Measurements from ENCODE around the gene LCN10. TPM values are rescaled to one million over a fixed set of nuclear protein-coding genes. Genes with fewer than 3 reads are reported as not detected.
"Not testable (repeated sequence)": the region's sequence is repeated elsewhere in the genome, so short reads cannot be mapped to it uniquely, and the experiment has no call there.

LCN10 gene
- total RNA-seq, 2 donors from 2014 or later, result 0.91 to 1.1 TPM

- no peaks in the 10 kb centered on the region for H3K4me1 Mint-ChIP-seq
- Histone ChIP-seq H3K36me3 (ENCODE audit: control insufficient read depth, insufficient read depth, low read length) (no peaks in the 10 kb centered on the region), H3K27me3 (ENCODE audit: control insufficient read depth, insufficient read depth, low read length, poor library complexity, severe bottlenecking) (no peaks in the 10 kb centered on the region), H3K9ac (ENCODE audit: extremely low read depth, low read length, poor library complexity, severe bottlenecking) (no peak overlapping the region), H3K9me3 (ENCODE audit: control insufficient read depth, low read length) (peaks cover 19% of the 10 kb centered on the region), H3K27ac (ENCODE audit: low read depth, low read length) (no peak overlapping the region), H3K4me1 (ENCODE audit: control insufficient read depth, insufficient read depth, low read length) (no peaks in the 10 kb centered on the region), H3K4me3 (ENCODE audit: low read length) (no peak overlapping the region)
- whole genome bisulfite sequencing, 2 experiments (ENCODE audit: insufficient coverage in 1 of 2, insufficient read length in 1 of 2), result 94 to 100% methylated on average over 1 to 3 of the region's 3 CpGs
- peaks cover 14% of the 10 kb centered on the region for H3K27me3 Mint-ChIP-seq (ENCODE audit: insufficient read depth)
- no peak for DNase-seq
- no peaks in the 10 kb centered on the region for H3K36me3 Mint-ChIP-seq (ENCODE audit: low read depth)
- H3K4me3 Mint-ChIP-seq, result no peak overlapping the region
- no peak for TF ChIP-seq CTCF (conservative IDR thresholded peaks at IDR 0.05)
- H3K27ac Mint-ChIP-seq, result peak overlapping the region; percentile 13
- H3K9me3 Mint-ChIP-seq, result peaks cover 21% of the 10 kb centered on the region
These were observed 29.2 kb upstream of the LCN10 start for GRCh38 chr9:136771907-136772415.

DNA sequence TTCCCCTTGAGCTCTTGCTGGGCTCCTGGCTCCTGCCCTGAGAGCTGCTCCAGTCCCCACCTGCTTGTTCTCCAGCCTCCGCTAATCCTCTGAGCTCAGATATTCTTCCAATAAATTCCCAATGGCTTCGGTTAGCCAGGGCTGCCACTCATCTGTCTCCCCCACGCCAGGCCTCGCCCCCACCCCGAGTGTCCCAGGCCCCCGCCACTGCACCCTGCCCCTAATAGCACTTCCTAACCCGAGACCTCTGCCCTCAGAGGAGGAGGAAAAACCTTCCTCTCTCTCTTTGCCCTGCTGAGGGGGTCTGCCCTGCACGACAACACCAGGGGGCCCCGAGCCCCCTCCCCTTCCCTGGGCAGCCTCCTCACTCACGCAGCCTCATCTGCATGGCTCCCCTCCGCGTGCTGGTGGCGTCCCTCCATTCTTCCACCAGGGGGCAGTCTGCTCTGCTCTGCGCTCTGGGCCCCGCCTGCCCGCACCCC, 27.0 kb upstream of the LCN10 start:
- no peak overlapping the region for H3K4me3 ChIP-seq (ENCODE audit: low read length)
- no peak overlapping the region for H3K27ac Mint-ChIP-seq
- H3K36me3 Mint-ChIP-seq (ENCODE audit: low read depth), result no peaks in the 10 kb centered on the region
- peak; percentile 92 for DNase-seq
- H3K9me3 ChIP-seq (ENCODE audit: control insufficient read depth, low read length), result peaks cover 18% of the 10 kb centered on the region
- H3K4me1 ChIP-seq (ENCODE audit: control insufficient read depth, insufficient read depth, low read length), result no peaks in the 10 kb centered on the region
- H3K27ac ChIP-seq (ENCODE audit: low read depth, low read length), result no peak overlapping the region
- H3K36me3 ChIP-seq (ENCODE audit: control insufficient read depth, insufficient read depth, low read length), result no peaks in the 10 kb centered on the region
- H3K4me3 Mint-ChIP-seq, result peak overlapping the region; percentile 49
- peaks cover 26% of the 10 kb centered on the region for H3K9me3 Mint-ChIP-seq
- H3K27me3 Mint-ChIP-seq (ENCODE audit: insufficient read depth), result peaks cover 9% of the 10 kb centered on the region
- no peaks in the 10 kb centered on the region for H3K27me3 ChIP-seq (ENCODE audit: control insufficient read depth, insufficient read depth, low read length, poor library complexity, severe bottlenecking)
- 27 to 30% methylated on average over 5 to 11 of the region's 16 CpGs for WGBS, 2 experiments (ENCODE audit: insufficient coverage in 1 of 2, insufficient read length in 1 of 2)
- TF ChIP-seq CTCF (conservative IDR thresholded peaks at IDR 0.05), result peak; percentile 71
- no peaks in the 10 kb centered on the region for H3K4me1 Mint-ChIP-seq
- H3K9ac ChIP-seq (ENCODE audit: extremely low read depth, low read length, poor library complexity, severe bottlenecking), result no peak overlapping the region

- H3K27ac Mint-ChIP-seq; H3K27me3 ChIP-seq (ENCODE audit: control insufficient read depth, insufficient read depth, low read length, poor library complexity, severe bottlenecking); H3K36me3 Mint-ChIP-seq (ENCODE audit: low read depth); H3K9me3 ChIP-seq (ENCODE audit: control insufficient read depth, low read length); H3K4me3 ChIP-seq (ENCODE audit: low read length); H3K27me3 Mint-ChIP-seq (ENCODE audit: insufficient read depth); H3K9me3 Mint-ChIP-seq; H3K9ac ChIP-seq (ENCODE audit: extremely low read depth, low read length, poor library complexity, severe bottlenecking); H3K27ac ChIP-seq (ENCODE audit: low read depth, low read length); H3K4me1 ChIP-seq (ENCODE audit: control insufficient read depth, insufficient read depth, low read length); H3K4me1 Mint-ChIP-seq; H3K36me3 ChIP-seq (ENCODE audit: control insufficient read depth, insufficient read depth, low read length); H3K4me3 Mint-ChIP-seq: not testable (repeated sequence)
- peak; percentile 83 for TF ChIP-seq CTCF (conservative IDR thresholded peaks at IDR 0.05)
- 57 to 64% methylated on average over 12 to 17 of the region's 18 CpGs for WGBS, 2 experiments (ENCODE audit: insufficient coverage in 1 of 2, insufficient read length in 1 of 2)
- peak; percentile 87 for DNase-seq
These were observed 23.8 kb upstream of the LCN10 start for GRCh38 chr9:136766410-136767120.

DNA sequence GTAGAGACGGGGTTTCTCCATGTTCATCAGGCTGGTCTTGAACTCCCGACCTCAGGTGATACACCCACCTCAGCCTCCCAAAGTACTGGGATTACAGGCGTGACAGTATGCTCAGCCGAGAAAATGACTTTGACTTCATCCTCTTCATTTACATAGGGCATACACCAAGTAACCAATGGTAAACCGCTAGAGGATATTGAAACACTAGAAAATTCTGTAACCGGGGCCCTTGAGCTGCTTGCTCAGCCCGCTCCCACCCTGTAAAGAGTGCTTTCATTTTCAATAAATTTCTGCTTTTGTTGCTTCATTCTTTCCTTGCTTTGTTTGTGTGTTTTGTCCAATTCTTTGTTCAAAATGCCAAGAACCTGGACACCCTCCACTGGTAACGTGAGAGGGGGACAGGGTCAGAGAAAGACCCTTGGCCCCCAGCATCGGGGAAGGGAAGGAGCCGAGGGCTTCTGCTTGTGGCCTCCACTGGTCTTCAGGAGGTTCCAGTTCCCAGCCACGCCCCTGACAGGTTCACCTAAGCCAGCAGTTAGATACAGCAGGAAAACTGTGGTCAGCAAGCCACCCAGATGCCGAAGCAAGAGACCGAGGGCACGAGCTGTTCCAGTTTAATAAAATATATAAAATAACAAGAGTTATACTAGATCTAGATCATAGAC, 23.1 kb upstream of the LCN10 start:
- not testable (repeated sequence) for H3K9ac ChIP-seq (ENCODE audit: extremely low read depth, low read length, poor library complexity, severe bottlenecking); H3K36me3 ChIP-seq (ENCODE audit: control insufficient read depth, insufficient read depth, low read length); H3K4me1 Mint-ChIP-seq; H3K4me3 ChIP-seq (ENCODE audit: low read length); H3K36me3 Mint-ChIP-seq (ENCODE audit: low read depth); H3K4me1 ChIP-seq (ENCODE audit: control insufficient read depth, insufficient read depth, low read length); H3K9me3 ChIP-seq (ENCODE audit: control insufficient read depth, low read length); H3K27ac Mint-ChIP-seq; DNase-seq; H3K27me3 ChIP-seq (ENCODE audit: control insufficient read depth, insufficient read depth, low read length, poor library complexity, severe bottlenecking); H3K27me3 Mint-ChIP-seq (ENCODE audit: insufficient read depth); H3K9me3 Mint-ChIP-seq; H3K27ac ChIP-seq (ENCODE audit: low read depth, low read length); H3K4me3 Mint-ChIP-seq
- 86 to 90% methylated on average over 8 to 11 of the region's 14 CpGs for WGBS, 2 experiments (ENCODE audit: insufficient coverage in 1 of 2, insufficient read length in 1 of 2)
